Activated CD8-positive, alpha-beta T cell treated with anti-CD3 and anti-CD28 coated beads, Interleukin-2, amount 10 ng/mL, durations not matched to agents 7 days and 5 days (primary cell): Measurements from ENCODE around the gene PPP1R16B. TPM values are rescaled to one million over a fixed set of nuclear protein-coding genes. Genes with fewer than 3 reads are reported as not detected.
"Not testable (repeated sequence)": the region's sequence is repeated elsewhere in the genome, so short reads cannot be mapped to it uniquely, and the experiment has no call there.

Experiments
- ATAC-seq: fragments of 150-1000 bp; cut with Tn5 transposase; one replicate; pipeline ENCODE4 v1.10.0; 2021; ENCODE audit warnings: moderate library complexity
- CTCF ChIA-PET: fragments of 350-600 bp; sonication (Branson Sonifier 250); formaldehyde crosslinking; loops from one replicate; lab custom pipeline; 2021; ENCODE audit warnings: antibody characterized with exemption; lab: Charles Lee
- POLR2A ChIA-PET: fragments of 350-600 bp; sonication (Branson Sonifier 250); formaldehyde crosslinking; loops from one replicate; lab custom pipeline; 2021; ENCODE audit warnings: antibody characterized with exemption; lab: Charles Lee
- DNase-seq: peaks from one replicate; pipeline ENCODE4 v3.0.0-alpha.2; 2020
- H3K27ac Mint-ChIP-seq: one replicate; pipeline ENCODE4 v1.8.0; 2021; ENCODE audit warnings: mild to moderate bottlenecking, mixed read lengths
- H3K27me3 Mint-ChIP-seq: one replicate; pipeline ENCODE4 v1.8.0; 2021; ENCODE audit warnings: low read depth, mixed read lengths
- H3K36me3 Mint-ChIP-seq: one replicate; pipeline ENCODE4 v1.8.0; 2021; ENCODE audit warnings: low read depth, mixed read lengths
- H3K4me1 Mint-ChIP-seq: one replicate; pipeline ENCODE4 v1.8.0; 2021; ENCODE audit warnings: low read depth, mixed read lengths
- H3K4me3 Mint-ChIP-seq: one replicate; pipeline ENCODE4 v1.8.0; 2021; ENCODE audit warnings: mild to moderate bottlenecking, mixed read lengths
- H3K9me3 Mint-ChIP-seq: one replicate; pipeline ENCODE4 v1.8.0; 2022; ENCODE audit warnings: mixed read lengths; ENCODE audit not compliant: insufficient read depth
- total RNA-seq, 2 experiments: library from RNA; stranded (reverse); gene quantifications; one replicate each; pipeline ENCODE4 v1.2.3, GENCODE V29; 2021

PPP1R16B gene
- total RNA-seq, 2 experiments from 2014 or later: 63.4 to 65.1 TPM

DNA sequence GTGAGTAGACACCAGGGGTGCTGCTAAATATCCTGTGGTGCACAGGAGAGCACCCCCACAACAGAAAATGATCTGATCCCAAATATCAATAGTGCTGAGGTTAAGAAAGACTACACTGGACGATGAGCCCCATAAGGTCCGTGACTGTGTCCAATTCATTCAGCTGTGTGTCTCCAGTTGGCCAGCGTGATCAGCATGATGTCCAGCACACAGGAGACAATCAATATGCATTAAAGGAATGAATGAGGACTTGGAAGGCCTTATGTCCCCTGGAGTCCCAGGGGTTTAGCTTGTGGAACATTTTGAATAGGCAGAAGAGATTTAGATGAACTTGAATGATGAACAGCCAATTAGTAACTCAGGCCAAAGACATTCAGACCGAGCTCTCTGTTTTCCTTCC lies 6.3 kb downstream of the PPP1R16B start:
- CTCF ChIA-PET: interaction anchor here (0.7 to 1.5 kb wide), 5 partner anchors 60 to 86 kb away, joined by 3 to 4 read pairs (median 3); no protein-coding TSS in a partner anchor
- H3K36me3 Mint-ChIP-seq: peaks cover 70% of the 10 kb centered on the region
- POLR2A ChIA-PET: no interaction called here

DNA sequence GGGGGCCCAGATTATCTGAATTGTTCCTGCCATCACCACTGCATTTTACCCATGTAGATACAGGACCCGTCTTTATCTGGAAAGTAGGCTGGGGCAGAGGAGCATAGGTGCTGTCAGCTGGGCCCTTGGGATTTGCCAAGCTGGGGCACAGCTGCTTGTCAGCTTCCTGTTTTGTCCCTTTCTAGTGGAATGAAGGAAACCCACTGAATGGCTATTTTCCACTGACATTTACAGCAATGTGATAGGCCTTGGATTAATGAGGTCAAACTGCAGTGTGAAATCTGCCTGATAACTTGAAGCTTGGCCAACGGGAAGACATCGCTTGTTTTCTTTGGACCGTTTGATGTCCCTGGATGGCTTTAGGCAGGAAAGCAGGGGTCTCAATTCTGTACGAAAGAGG lies 6.7 kb downstream of the PPP1R16B start:
- H3K27ac Mint-ChIP-seq: no peak overlapping the region
- no peak for DNase-seq
- H3K4me1 Mint-ChIP-seq: peaks cover 81% of the 10 kb centered on the region
- peaks cover 71% of the 10 kb centered on the region for H3K36me3 Mint-ChIP-seq
- ChIA-PET CTCF (interaction anchor here (0.7 to 1.0 kb wide), 4 partner anchors 61 to 86 kb away, joined by 3 to 4 read pairs (median 3); no protein-coding TSS in a partner anchor), POLR2A (interaction anchor here (0.9 kb wide), 1 partner anchor 33 kb away, joined by 3 read pairs; no protein-coding TSS in a partner anchor)
- no peak overlapping the region for H3K4me3 Mint-ChIP-seq
- ATAC-seq: no peak
- H3K9me3 Mint-ChIP-seq: no peaks in the 10 kb centered on the region
- H3K27me3 Mint-ChIP-seq: no peaks in the 10 kb centered on the region

More for the DNA sequence above, 6.3 kb downstream of the PPP1R16B start:
- DNase-seq (no peak), ATAC-seq (no peak)
- H3K27ac Mint-ChIP-seq: no peak overlapping the region
- peaks cover 80% of the 10 kb centered on the region for H3K4me1 Mint-ChIP-seq
- H3K9me3 Mint-ChIP-seq: no peaks in the 10 kb centered on the region
- no peaks in the 10 kb centered on the region for H3K27me3 Mint-ChIP-seq
- no peak overlapping the region for H3K4me3 Mint-ChIP-seq

DNA sequence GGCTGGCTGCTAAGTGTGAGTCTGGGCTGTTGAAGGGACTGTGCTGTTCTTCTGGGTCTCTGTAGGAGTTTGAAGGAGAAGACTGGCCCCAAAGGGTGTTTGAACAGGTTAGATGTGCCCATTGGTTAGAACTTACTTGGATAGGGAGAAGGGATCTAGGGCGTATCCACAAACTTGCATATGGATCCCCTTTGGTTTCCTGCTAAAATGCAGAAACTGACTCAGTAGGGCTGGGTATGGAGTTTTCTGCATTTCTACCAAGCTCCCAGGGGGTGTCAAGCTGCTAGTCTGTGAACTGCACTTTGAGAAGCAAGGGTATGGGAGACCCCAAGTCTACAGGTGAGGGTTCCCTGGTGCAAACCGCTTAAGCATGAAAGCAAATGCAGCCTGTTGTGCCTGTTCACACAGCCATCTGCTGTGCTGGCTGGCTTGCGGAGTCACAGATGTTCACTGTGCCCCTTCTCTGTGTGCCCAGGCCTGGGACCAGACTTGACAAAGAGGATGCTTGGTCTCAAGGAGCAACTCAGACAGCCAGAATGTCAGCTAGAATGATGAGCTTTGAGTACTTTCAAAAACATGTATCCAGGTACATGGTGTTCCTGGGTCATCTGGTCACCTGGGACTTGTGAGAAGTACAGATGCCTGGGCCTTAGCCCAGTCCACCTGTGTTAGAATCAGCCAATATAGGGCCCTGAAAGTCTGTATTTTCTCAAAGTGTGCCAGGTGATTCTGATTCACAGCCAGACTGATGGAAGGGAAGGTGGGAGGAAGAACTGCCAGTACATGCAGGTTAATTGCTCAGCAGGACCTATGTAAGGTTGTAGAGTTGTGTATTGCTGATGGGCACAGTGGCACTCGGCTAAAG lies 7.4 kb downstream of the PPP1R16B start:
- peaks cover 70% of the 10 kb centered on the region for H3K36me3 Mint-ChIP-seq
- H3K4me1 Mint-ChIP-seq: peaks cover 80% of the 10 kb centered on the region
- H3K27ac Mint-ChIP-seq: peak overlapping the region; percentile 46
- no peak for DNase-seq
- POLR2A ChIA-PET: interaction anchor here (0.9 kb wide), 1 partner anchor 33 kb away, joined by 3 read pairs; no protein-coding TSS in a partner anchor
- H3K9me3 Mint-ChIP-seq: no peaks in the 10 kb centered on the region
- no peak for ATAC-seq
- H3K27me3 Mint-ChIP-seq: no peaks in the 10 kb centered on the region
- H3K4me3 Mint-ChIP-seq: no peak overlapping the region
- CTCF ChIA-PET: interaction anchor here (0.7 kb wide), 2 partner anchors 48 to 87 kb away, joined by 3 to 4 read pairs; no protein-coding TSS in a partner anchor

DNA sequence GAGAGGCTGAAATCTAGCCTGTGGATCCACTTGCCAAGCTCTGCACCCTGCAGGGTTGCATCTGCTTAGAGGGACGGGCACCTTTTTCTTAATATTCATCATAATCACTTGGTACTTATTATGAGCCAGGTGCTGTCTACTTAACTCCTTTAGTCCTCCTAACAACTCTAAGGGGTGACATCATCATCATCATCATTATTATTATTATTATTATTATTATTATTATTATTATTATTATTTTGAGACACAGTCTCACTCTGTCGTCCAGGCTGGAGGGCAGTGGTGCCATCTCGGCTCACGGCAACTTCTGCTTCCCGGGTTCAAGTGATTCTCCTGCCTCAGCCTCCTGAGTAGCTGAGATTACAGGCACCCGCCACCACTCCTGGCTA lies 8.1 kb downstream of the PPP1R16B start:
- DNase-seq, H3K9me3 Mint-ChIP-seq, ATAC-seq, H3K4me3 Mint-ChIP-seq, H3K27ac Mint-ChIP-seq, H3K27me3 Mint-ChIP-seq, POLR2A ChIA-PET: not testable (repeated sequence)
- Mint-ChIP-seq H3K36me3 (peaks cover 69% of the 10 kb centered on the region), H3K4me1 (peaks cover 79% of the 10 kb centered on the region)
- CTCF ChIA-PET: interaction anchor here (0.7 kb wide), 1 partner anchor 47 kb away, joined by 4 read pairs; no protein-coding TSS in a partner anchor

DNA sequence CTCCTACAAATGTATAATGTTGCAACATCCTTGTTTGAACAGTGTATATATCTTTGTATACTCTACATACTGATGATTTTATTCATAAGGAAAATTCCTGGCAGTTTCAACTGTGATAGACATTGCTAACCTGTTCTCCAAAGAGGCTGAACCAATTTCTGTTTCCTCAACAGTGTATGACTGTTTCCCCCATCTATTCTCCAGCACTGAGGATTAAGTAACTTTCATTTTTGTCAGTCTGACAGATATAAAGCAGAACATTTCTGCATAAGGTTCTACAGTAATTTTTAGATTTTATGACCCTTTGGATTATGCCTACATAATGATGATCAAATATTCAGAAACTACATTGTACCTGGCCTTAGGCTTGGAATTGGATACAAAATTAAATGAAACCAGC lies 9.9 kb downstream of the PPP1R16B start:
- Mint-ChIP-seq H3K4me1 (peaks cover 66% of the 10 kb centered on the region), H3K27me3 (no peaks in the 10 kb centered on the region), H3K9me3 (no peaks in the 10 kb centered on the region), H3K27ac (no peak overlapping the region), H3K36me3 (peaks cover 61% of the 10 kb centered on the region), H3K4me3 (no peak overlapping the region)
- no peak for DNase-seq
- ChIA-PET CTCF (interaction anchor here (0.8 to 2.5 kb wide), 6 partner anchors 8 to 80 kb away, joined by 3 to 7 read pairs (median 4); partner anchors contain the start of gene PPP1R16B), POLR2A (interaction anchor here (0.6 kb wide), 1 partner anchor 55 kb away, joined by 4 read pairs; no protein-coding TSS in a partner anchor)
- ATAC-seq: no peak

DNA sequence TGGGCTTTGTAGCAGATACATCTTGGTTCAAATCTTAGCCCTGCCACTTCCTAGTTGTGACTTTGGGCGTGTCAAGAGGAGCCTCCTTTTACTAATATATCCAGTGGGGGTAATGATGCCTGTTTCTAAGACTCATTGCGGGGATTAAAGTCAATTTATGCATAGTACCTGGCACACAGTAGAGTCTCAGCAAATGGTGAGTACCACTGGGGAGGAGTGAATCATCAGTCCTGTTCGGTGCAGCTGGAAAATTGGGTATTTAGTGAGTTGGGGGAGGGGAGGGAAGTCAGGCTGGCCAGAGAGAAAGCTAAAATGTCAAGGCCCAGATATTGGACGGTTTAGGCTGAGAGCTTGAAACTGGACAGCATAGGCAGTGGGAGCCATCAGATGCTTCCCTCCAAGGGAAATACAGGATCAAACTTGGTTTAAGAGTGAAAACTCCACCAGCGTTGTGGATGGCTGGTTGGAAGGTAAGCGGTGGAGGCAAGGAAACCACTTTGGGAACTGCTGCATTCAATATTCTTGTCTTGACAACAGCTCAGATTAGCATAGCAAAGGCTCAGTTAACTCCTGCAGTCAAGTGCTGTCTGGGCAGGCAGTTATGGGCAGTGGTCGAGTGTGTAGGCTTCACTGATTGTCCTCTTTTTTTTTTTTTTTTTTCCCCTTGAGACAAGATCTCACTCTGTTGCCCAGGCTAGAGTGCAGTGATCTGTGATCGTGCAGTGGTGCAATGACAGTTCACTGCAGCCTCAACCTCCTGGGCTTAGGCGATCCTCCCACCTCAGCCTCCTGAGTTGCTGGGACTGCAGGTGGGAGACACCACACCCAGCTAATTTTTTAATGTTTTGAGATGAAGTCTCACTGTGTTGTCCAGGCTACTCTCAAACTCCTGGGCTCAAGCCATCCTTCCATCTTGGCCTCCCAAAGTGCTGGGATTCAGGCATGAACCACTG lies 12.9 kb downstream of the PPP1R16B start:
- no peaks in the 10 kb centered on the region for H3K27me3 Mint-ChIP-seq
- H3K36me3 Mint-ChIP-seq: peaks cover 61% of the 10 kb centered on the region
- H3K4me1 Mint-ChIP-seq: peaks cover 57% of the 10 kb centered on the region
- ChIA-PET CTCF (interaction anchor here (0.9 to 2.5 kb wide), 4 partner anchors 11 to 185 kb away, joined by 3 to 7 read pairs (median 3); partner anchors contain the start of gene PPP1R16B), POLR2A (interaction anchor here (0.6 to 0.7 kb wide), 3 partner anchors 12 to 56 kb away, joined by 3 to 4 read pairs (median 3); no protein-coding TSS in a partner anchor)
- no peak for ATAC-seq
- no peak overlapping the region for H3K4me3 Mint-ChIP-seq
- no peak for DNase-seq
- H3K27ac Mint-ChIP-seq: no peak overlapping the region
- H3K9me3 Mint-ChIP-seq: no peaks in the 10 kb centered on the region

DNA sequence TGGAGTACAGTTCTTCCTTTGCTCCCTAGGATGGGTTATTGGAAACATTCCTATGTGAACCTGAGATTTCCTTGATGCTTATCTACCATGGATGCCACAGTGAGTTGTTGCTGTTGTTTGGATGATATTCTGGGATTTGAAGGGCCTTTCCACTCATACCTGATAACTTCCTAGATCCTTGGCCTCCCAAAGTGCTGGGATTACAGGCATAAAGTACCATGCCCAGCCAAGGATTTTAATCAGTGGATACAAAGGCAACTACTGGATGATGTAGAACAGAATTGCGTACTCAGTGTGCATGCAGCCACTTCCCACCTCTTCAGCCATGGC lies 20.0 kb downstream of the PPP1R16B start:
- ChIA-PET POLR2A (no interaction called here), CTCF (interaction anchor here (1.0 kb wide), 1 partner anchor 68 kb away, joined by 3 read pairs; no protein-coding TSS in a partner anchor)
- Mint-ChIP-seq H3K9me3 (no peaks in the 10 kb centered on the region), H3K36me3 (peaks cover 75% of the 10 kb centered on the region), H3K27ac (peak overlapping the region; percentile 13), H3K4me3 (no peak overlapping the region), H3K27me3 (no peaks in the 10 kb centered on the region), H3K4me1 (peaks cover 67% of the 10 kb centered on the region)
- ATAC-seq: no peak
- no peak for DNase-seq

DNA sequence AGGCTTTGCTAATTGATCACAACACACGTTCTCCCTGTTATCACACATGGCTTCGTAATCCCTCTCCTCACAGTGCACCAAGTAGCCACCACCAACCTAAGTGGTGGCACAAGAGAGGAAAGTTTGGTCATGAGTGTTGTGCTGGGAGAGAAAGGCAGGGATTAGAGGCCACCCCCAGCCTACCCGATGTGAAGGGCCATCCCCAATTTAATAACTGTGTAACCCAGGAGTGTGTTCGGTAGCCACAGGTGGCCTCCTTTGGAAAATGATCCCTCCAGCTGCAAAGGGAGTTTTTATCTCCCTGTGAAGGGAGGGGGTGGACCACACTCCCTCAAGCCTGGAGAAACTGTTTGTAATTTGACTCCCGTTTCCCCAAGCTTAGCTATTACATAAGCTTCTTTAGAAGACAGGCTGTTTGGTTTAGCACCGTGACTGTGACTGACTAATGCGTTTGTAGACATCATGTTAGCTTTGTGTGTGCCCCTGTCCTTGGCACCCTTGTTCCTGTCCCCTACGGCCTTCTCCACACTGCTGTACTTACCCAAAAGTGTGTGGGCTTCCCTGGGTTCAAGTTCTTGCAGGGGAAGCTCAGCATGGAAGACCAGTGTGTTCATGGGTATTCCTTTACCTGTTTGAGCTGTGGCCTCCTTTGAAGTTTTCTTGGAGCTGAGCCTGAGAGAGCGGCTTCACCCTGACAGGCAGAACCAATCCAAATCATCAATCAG lies 20.6 kb downstream of the PPP1R16B start:
- Mint-ChIP-seq H3K27ac (no peak overlapping the region), H3K27me3 (no peaks in the 10 kb centered on the region), H3K36me3 (peaks cover 78% of the 10 kb centered on the region), H3K4me3 (no peak overlapping the region), H3K9me3 (no peaks in the 10 kb centered on the region), H3K4me1 (peaks cover 70% of the 10 kb centered on the region)
- DNase-seq (no peak), ATAC-seq (no peak)
- ChIA-PET CTCF (interaction anchor here (1.0 to 1.6 kb wide), 4 partner anchors 8 to 67 kb away, joined by 3 read pairs; no protein-coding TSS in a partner anchor), POLR2A (interaction anchor here (0.6 to 1.0 kb wide), 2 partner anchors 20 to 166 kb away, joined by 3 read pairs; no protein-coding TSS in a partner anchor)

DNA sequence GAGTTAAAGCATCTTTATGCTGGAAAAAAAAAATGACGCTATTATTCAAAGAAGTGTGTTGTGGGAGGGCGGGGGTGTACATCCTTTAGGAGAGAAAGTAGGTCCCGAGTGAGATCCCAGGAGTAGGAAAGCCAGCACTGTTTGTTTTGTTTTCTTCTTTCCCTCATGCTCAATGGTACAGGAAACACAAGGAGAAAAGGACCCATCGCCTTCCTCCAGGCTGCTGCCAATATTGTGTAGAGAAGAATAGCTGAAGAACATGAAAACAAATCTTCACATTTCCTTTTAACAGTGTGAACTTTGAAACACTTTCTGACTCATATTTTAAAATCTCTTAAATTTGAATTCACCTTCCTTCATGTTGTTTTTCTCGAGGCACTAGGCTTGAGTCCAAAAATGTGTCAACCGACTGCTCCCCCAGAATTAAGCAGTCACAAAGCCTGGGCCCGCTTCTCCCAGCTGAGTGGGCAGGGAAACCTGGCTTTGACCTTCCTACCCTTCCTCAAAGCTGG lies 22.3 kb downstream of the PPP1R16B start:
- ATAC-seq (no peak), DNase-seq (no peak)
- POLR2A ChIA-PET: interaction anchor here (0.6 kb wide), 1 partner anchor 28 kb away, joined by 3 read pairs; no protein-coding TSS in a partner anchor
- Mint-ChIP-seq H3K27me3 (no peaks in the 10 kb centered on the region), H3K36me3 (peaks cover 78% of the 10 kb centered on the region), H3K27ac (peak overlapping the region; percentile 60), H3K4me1 (peaks cover 72% of the 10 kb centered on the region), H3K4me3 (no peak overlapping the region), H3K9me3 (no peaks in the 10 kb centered on the region)
- CTCF ChIA-PET: interaction anchor here (1.1 to 1.6 kb wide), 2 partner anchors 28 to 47 kb away, joined by 3 read pairs; no protein-coding TSS in a partner anchor

DNA sequence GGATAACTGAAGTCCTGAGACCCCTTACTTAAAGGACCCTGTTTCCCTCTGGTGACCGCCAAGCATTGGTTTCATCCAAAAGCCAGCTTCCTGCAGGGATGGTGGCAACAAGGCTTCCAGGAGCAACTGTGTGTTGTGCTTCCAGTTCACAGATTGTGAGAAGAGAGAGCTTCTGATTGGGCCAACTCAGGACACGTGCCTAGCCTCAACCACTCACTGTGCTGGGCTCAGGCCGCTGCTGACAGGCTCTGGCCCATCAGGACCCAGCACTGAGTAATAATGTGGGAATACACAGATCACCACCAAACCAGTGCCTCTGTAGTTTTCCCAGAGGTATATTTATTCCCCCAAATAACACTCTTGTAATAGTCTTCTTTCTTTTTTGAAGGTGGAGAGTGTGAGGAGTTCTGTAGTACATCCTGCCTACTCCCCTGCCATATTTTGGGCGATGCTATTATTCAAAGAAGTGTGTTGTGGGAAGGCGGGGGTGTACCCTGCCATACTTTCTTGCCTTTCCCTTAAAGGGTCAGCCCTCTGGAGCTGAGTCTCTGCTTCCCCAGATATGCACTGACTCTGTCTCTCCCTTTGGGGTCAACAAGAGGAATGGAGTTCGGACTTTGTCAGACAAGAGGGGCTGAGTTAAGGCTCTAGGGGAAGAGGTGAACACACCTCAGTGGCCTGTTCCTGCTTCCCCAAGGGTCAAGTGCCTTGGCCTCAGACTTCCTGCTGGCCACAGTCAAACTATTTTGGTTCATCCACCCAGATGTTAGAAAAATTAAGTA lies 23.2 kb downstream of the PPP1R16B start:
- DNase-seq (no peak), ATAC-seq (no peak)
- Mint-ChIP-seq H3K4me3 (no peak overlapping the region), H3K27me3 (no peaks in the 10 kb centered on the region), H3K4me1 (peaks cover 78% of the 10 kb centered on the region), H3K36me3 (peaks cover 81% of the 10 kb centered on the region), H3K9me3 (no peaks in the 10 kb centered on the region), H3K27ac (no peak overlapping the region)
- CTCF ChIA-PET: interaction anchor here (1.1 kb wide), 1 partner anchor 29 kb away, joined by 3 read pairs; no protein-coding TSS in a partner anchor
- POLR2A ChIA-PET: interaction anchor here (0.6 to 4.3 kb wide), 3 partner anchors 22 to 27 kb away, joined by 3 to 12 read pairs (median 4); partner anchors contain the start of gene PPP1R16B
